Effector memory CD8-positive, alpha-beta T cell (primary cell): Measurements from ENCODE around the gene ADD3.
A peak's percentile ranks its signal among the peaks of the same experiment; 100 is the strongest.

ENCODE experiments used
- ATAC-seq: fragments of 150-1000 bp; cut with Tn5 transposase; replicated peaks from 2 replicates; pipeline ENCODE4 v1.10.0; 2021; ENCODE audit warnings: mild to moderate bottlenecking, moderate library complexity
- DNase-seq, 3 experiments: peaks; one replicate each; pipeline ENCODE4 v3.0.0; 2021
- H3K27ac Mint-ChIP-seq, 2 donors: one replicate each; pipeline ENCODE4 v1.8.0; 2022; ENCODE audit warnings: mild to moderate bottlenecking in 2 of 2, mixed read lengths in 2 of 2, moderate library complexity in 2 of 2
- H3K27me3 Mint-ChIP-seq, 2 donors: one replicate each; pipeline ENCODE4 v1.8.0; 2022; ENCODE audit warnings: mixed read lengths in 2 of 2
- H3K36me3 Mint-ChIP-seq: one replicate; pipeline ENCODE4 v1.8.0; 2022; ENCODE audit warnings: mild to moderate bottlenecking, moderate library complexity, mixed read lengths; ENCODE audit not compliant: insufficient read depth
- H3K4me1 Mint-ChIP-seq, 2 donors: one replicate each; pipeline ENCODE4 v1.8.0; 2022; ENCODE audit warnings: low read depth in 2 of 2, mixed read lengths in 2 of 2
- H3K4me3 Mint-ChIP-seq, 2 donors: one replicate each; pipeline ENCODE4 v1.8.0; 2022; ENCODE audit warnings: mild to moderate bottlenecking in 2 of 2, mixed read lengths in 2 of 2, moderate library complexity in 2 of 2
- H3K9me3 Mint-ChIP-seq, 2 donors: one replicate each; pipeline ENCODE4 v1.8.0; 2022; ENCODE audit warnings: mixed read lengths in 2 of 2

The ADD3 gene

GRCh38 chr10:110002801-110003523, 4.8 kb upstream of the ADD3 start:
- H3K36me3 Mint-ChIP-seq = peaks cover 7% of the 10 kb centered on the region
- ATAC-seq (no peak), DNase-seq (no peak)
- peak overlapping the region in 1 of 2 donors; percentile 68 for H3K27ac Mint-ChIP-seq
- H3K27me3 Mint-ChIP-seq = no peaks in the 10 kb centered on the region
- no peaks in the 10 kb centered on the region for H3K9me3 Mint-ChIP-seq
- no peak overlapping the region for H3K4me3 Mint-ChIP-seq
- H3K4me1 Mint-ChIP-seq = no peaks in the 10 kb centered on the region

- H3K4me1 Mint-ChIP-seq = no peaks in the 10 kb centered on the region
- H3K9me3 Mint-ChIP-seq = no peaks in the 10 kb centered on the region
- no peak overlapping the region for H3K27ac Mint-ChIP-seq
- DNase-seq (no peak), ATAC-seq (no peak)
- no peaks in the 10 kb centered on the region for H3K27me3 Mint-ChIP-seq
- H3K4me3 Mint-ChIP-seq = no peak overlapping the region
- peaks cover 11% of the 10 kb centered on the region for H3K36me3 Mint-ChIP-seq
Observed at GRCh38 chr10:110003524-110003885, 4.3 kb upstream of the ADD3 start.

GRCh38 chr10:110005719-110006118, 2.1 kb upstream of the ADD3 start:
- H3K4me3 Mint-ChIP-seq = no peak overlapping the region

GRCh38 chr10:110006358-110007160, 1.2 kb upstream of the ADD3 start:
- H3K4me3 Mint-ChIP-seq = no peak overlapping the region
- ATAC-seq (no peak), DNase-seq (no peak)
- peaks cover 20 to 24% of the 10 kb centered on the region in 2 donors for H3K4me1 Mint-ChIP-seq
- H3K27me3 Mint-ChIP-seq = no peaks in the 10 kb centered on the region
- H3K9me3 Mint-ChIP-seq = no peaks in the 10 kb centered on the region
- no peak overlapping the region for H3K27ac Mint-ChIP-seq
- H3K36me3 Mint-ChIP-seq = peaks cover 16% of the 10 kb centered on the region

More at GRCh38 chr10:110005719-110006118, 2.1 kb upstream of the ADD3 start:
- Mint-ChIP-seq H3K4me1 (peaks cover 18 to 21% of the 10 kb centered on the region in 2 donors), H3K27me3 (no peaks in the 10 kb centered on the region), H3K9me3 (no peaks in the 10 kb centered on the region), H3K36me3 (peaks cover 16% of the 10 kb centered on the region), H3K27ac (no peak overlapping the region)
- DNase-seq (no peak), ATAC-seq (no peak)

- no peak for DNase-seq
- Mint-ChIP-seq H3K4me3 (no peak overlapping the region), H3K4me1 (peaks cover 20 to 31% of the 10 kb centered on the region in 2 donors), H3K27me3 (no peaks in the 10 kb centered on the region), H3K9me3 (no peaks in the 10 kb centered on the region), H3K36me3 (peaks cover 16% of the 10 kb centered on the region), H3K27ac (peak overlapping the region in 1 of 2 donors; percentile 91)
- ATAC-seq = peak; percentile 1
Observed at GRCh38 chr10:110007161-110007700, 553 bp upstream of the ADD3 start.

- H3K4me3 Mint-ChIP-seq = no peak overlapping the region
- ATAC-seq (peak; percentile 16), DNase-seq (peak; percentile 31 to 46 (median 45))
- H3K27ac Mint-ChIP-seq = peak overlapping the region in 1 of 2 donors; percentile 91
- H3K36me3 Mint-ChIP-seq = peaks cover 16% of the 10 kb centered on the region
- H3K27me3 Mint-ChIP-seq = no peaks in the 10 kb centered on the region
- H3K4me1 Mint-ChIP-seq = peaks cover 28 to 46% of the 10 kb centered on the region in 2 donors
- H3K9me3 Mint-ChIP-seq = no peaks in the 10 kb centered on the region
Observed at GRCh38 chr10:110008518-110009339, 945 bp downstream of the ADD3 start.

- Mint-ChIP-seq H3K36me3 (peaks cover 21% of the 10 kb centered on the region), H3K4me3 (no peak overlapping the region), H3K27me3 (no peaks in the 10 kb centered on the region), H3K27ac (peak overlapping the region in 1 of 2 donors; percentile 91), H3K4me1 (peaks cover 36 to 53% of the 10 kb centered on the region in 2 donors), H3K9me3 (no peaks in the 10 kb centered on the region)
- ATAC-seq (peak; percentile 60), DNase-seq (peak; percentile 43 to 51 (median 43))
Observed at GRCh38 chr10:110009736-110010475, 2.1 kb downstream of the ADD3 start.

GRCh38 chr10:110010486-110011378, 2.9 kb downstream of the ADD3 start:
- peak overlapping the region in 1 of 2 donors; percentile 91 for H3K27ac Mint-ChIP-seq
- no peaks in the 10 kb centered on the region for H3K27me3 Mint-ChIP-seq
- no peaks in the 10 kb centered on the region for H3K9me3 Mint-ChIP-seq
- H3K36me3 Mint-ChIP-seq = peaks cover 21% of the 10 kb centered on the region
- ATAC-seq (no peak), DNase-seq (no peak)
- H3K4me3 Mint-ChIP-seq = no peak overlapping the region
- H3K4me1 Mint-ChIP-seq = peaks cover 39 to 54% of the 10 kb centered on the region in 2 donors

GRCh38 chr10:110011681-110012080, 3.9 kb downstream of the ADD3 start:
- Mint-ChIP-seq H3K9me3 (no peaks in the 10 kb centered on the region), H3K36me3 (peaks cover 21% of the 10 kb centered on the region), H3K4me1 (peaks cover 48 to 64% of the 10 kb centered on the region in 2 donors), H3K27ac (peak overlapping the region in 1 of 2 donors; percentile 19), H3K27me3 (no peaks in the 10 kb centered on the region), H3K4me3 (peak overlapping the region in 1 of 2 donors; percentile 19)
- ATAC-seq (no peak), DNase-seq (no peak)

GRCh38 chr10:110013630-110014293, 6.0 kb downstream of the ADD3 start:
- DNase-seq = no peak
- Mint-ChIP-seq H3K4me1 (peaks cover 56 to 73% of the 10 kb centered on the region in 2 donors), H3K27ac (peak overlapping the region; percentile 19 to 29), H3K4me3 (peak overlapping the region; percentile 2 to 51), H3K27me3 (no peaks in the 10 kb centered on the region), H3K9me3 (no peaks in the 10 kb centered on the region), H3K36me3 (peaks cover 8% of the 10 kb centered on the region)
- ATAC-seq = peak; percentile 23

GRCh38 chr10:110016039-110016438, 8.3 kb downstream of the ADD3 start:
- ATAC-seq (no peak), DNase-seq (no peak)
- Mint-ChIP-seq H3K27ac (peak overlapping the region; percentile 79 to 84), H3K36me3 (peaks cover 5% of the 10 kb centered on the region), H3K4me3 (peak overlapping the region; percentile 5 to 20), H3K9me3 (no peaks in the 10 kb centered on the region), H3K27me3 (no peaks in the 10 kb centered on the region), H3K4me1 (peaks cover 45 to 61% of the 10 kb centered on the region in 2 donors)
